Measurements from ENCODE around the gene FANCC. TPM values are rescaled to one million over a fixed set of nuclear protein-coding genes. Genes with fewer than 3 reads are reported as not detected.
"Not testable (repeated sequence)": the region's sequence is repeated elsewhere in the genome, so short reads cannot be mapped to it uniquely, and the experiment has no call there.

Gene FANCC
- total RNA-seq, 2 donors from 2014 or later = 15.8 to 18.1 TPM

DNA sequence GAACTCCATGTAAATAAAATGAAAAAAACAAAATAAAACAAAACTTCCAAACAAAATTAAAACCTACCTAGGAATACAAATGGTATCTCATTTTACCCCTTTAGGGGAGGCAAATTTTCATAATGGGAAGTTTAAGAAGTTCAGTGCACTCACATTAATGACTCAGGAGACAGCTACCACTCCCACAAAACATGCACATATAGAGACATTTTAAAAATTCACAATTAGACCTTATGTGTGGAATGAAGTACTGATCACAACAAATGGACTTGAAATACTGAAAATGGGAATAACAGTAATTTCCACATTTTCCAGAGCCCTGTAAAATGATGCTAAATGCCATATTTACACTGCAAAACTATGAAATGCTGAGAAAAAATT, 91.8 kb downstream of the FANCC start:
- ATAC-seq (no peak), DNase-seq (ENCODE audit: low spot score in 2 of 2) (no peak)
- H3K9me3 Mint-ChIP-seq = no peaks in the 10 kb centered on the region
- H3K36me3 Mint-ChIP-seq = peaks cover 6 to 12% of the 10 kb centered on the region in 2 donors
- no peak overlapping the region for H3K27ac Mint-ChIP-seq

GRCh38 chr9:95225076-95225725, 92.3 kb downstream of the FANCC start:
- H3K36me3 Mint-ChIP-seq = peaks cover under 1 to 7% of the 10 kb centered on the region in 2 donors
- no peak for DNase-seq (ENCODE audit: low spot score in 2 of 2)
- H3K9me3 Mint-ChIP-seq = no peaks in the 10 kb centered on the region
- H3K27ac Mint-ChIP-seq = no peak overlapping the region
- no peak for ATAC-seq

DNA sequence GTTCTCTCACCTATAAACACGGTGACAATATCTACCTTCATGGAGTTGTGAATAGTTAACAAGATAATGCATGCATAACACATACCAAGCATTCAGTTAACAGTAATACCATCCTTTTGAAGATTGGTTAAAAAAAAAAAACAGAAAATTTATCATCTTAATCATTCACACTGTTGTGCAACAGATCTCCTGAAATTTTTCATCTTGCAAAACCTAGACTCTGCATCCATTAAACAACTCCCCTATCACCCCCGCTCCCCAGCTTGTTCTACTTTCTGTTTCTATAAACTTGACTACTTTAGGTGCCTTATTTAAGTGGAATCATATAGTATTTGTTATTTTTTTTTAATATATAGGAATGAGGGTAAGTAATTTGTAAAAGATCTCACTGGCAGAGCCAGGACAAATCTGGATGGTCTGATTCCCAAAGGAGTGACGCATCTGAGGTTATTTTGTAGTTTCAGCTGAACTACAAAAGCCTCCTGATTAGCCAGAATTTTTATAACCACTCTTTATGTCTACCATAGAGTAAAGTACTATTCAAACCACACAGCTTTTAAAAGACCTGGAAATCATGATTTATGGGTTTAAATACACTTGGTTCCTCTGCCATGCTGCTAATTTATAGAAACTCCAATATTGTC, 93.0 kb downstream of the FANCC start:
- DNase-seq (ENCODE audit: low spot score in 2 of 2) = no peak
- no peak overlapping the region for H3K27ac Mint-ChIP-seq
- no peak for ATAC-seq
- H3K9me3 Mint-ChIP-seq = no peaks in the 10 kb centered on the region
- H3K36me3 Mint-ChIP-seq = peaks cover 0 to 5% of the 10 kb centered on the region in 2 donors

GRCh38 chr9:95220352-95220751, 97.2 kb downstream of the FANCC start:
- H3K9me3 Mint-ChIP-seq; ATAC-seq; H3K27ac Mint-ChIP-seq; DNase-seq (ENCODE audit: low spot score in 2 of 2); H3K36me3 Mint-ChIP-seq: not testable (repeated sequence)

DNA sequence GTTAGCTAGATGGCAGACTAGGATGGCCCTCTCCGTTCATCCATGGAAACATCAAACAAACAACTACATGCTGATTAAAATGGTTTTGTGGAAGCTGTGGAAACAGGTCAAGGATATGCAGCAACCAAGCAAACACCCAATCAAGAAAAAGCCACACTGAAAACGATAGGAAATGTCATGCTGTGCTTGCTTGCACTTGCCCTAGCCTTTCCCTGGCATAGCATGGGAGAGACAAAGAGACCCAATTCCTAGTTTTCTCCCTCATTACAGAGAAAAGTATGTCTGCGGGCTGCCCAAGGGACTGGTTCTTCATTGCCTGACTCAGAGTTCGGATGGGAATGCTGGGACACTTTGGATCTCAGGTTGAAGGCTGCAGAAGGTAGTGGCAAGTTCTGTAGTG, 98.7 kb downstream of the FANCC start:
- no peaks in the 10 kb centered on the region for H3K9me3 Mint-ChIP-seq
- DNase-seq (ENCODE audit: low spot score in 2 of 2) (no peak), ATAC-seq (no peak)
- no peaks in the 10 kb centered on the region for H3K36me3 Mint-ChIP-seq
- H3K27ac Mint-ChIP-seq = no peak overlapping the region

- H3K36me3 Mint-ChIP-seq = no peaks in the 10 kb centered on the region
- DNase-seq (ENCODE audit: low spot score in 2 of 2) = no peak
Observed at GRCh38 chr9:95217936-95218335, 99.6 kb downstream of the FANCC start.

DNA sequence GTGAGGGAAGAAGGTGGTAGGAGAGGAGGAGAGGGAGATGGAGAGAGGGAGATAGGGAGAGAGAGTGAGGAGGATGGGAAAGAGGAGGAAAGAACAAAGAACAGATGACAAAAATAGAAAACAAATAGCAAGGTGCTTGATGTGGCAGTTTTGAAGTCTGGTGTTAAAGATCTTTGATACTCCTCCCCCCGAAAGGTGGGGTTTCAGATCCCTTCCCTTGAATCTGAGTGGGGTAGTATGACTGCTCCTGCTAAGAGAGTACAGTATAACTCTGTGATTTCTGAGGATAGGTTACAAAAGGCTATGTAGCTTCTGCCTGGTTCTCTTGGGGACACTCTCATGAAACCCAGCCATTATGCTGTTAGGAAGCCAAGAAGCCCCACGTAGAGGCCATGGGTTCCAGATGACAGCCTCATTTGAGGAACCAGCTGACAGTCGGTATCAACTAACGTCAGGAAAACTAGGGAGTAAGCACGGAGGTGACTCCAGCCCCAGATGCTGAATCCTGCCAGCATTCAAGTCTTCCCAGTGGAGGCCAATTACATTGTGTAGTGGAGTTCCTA, 102.1 kb downstream of the FANCC start:
- no peak for ATAC-seq
- Mint-ChIP-seq H3K9me3 (no peaks in the 10 kb centered on the region), H3K27ac (no peak overlapping the region), H3K36me3 (no peaks in the 10 kb centered on the region)
- DNase-seq (ENCODE audit: low spot score in 2 of 2) = no peak

More at GRCh38 chr9:95217936-95218335, 99.6 kb downstream of the FANCC start:
- Mint-ChIP-seq H3K9me3 (no peaks in the 10 kb centered on the region), H3K27ac (no peak overlapping the region)
- no peak for ATAC-seq

DNA sequence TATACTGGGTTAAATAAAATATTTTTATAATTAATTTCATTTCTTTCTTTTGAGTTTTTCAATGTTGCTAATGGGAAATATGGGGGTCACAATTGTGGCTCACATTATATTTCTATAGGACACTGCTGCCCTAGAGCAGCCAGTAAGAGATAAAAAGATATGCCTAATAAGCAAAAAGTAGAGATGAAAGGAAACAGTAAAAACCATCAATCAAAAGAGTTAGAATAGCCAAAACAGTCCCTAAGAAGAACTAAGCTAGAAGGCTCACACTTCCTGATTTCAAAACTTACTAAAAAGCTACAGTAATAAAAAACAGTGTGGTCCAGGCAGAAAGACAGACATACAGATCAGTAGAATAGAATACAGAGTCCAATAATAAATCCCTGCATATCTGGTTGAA, 104.4 kb downstream of the FANCC start:
- Mint-ChIP-seq H3K9me3 (no peaks in the 10 kb centered on the region), H3K27ac (no peak overlapping the region), H3K36me3 (no peaks in the 10 kb centered on the region)
- DNase-seq (ENCODE audit: low spot score in 2 of 2) (no peak), ATAC-seq (no peak)

DNA sequence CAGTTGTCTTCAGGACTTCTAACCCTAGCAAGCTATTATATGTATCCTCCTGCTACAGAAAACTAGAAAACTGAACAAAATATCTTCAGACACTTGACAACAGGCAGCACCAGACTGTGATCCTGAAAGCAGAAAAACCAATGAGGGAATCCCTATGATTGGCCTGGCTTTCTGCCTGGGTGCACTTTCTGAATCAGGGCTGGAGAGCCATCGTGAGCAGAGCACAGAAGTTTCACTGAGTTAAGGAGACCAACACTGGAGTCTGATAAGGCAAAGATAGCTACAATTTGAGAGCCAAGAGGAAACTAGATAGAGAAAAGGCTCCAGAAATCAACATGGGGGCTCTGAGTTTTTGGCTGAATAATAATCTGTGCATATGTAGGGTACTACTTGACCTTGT, 106.5 kb downstream of the FANCC start:
- Mint-ChIP-seq H3K36me3 (no peaks in the 10 kb centered on the region), H3K9me3 (no peaks in the 10 kb centered on the region), H3K27ac (no peak overlapping the region)
- DNase-seq (ENCODE audit: low spot score in 2 of 2) (no peak), ATAC-seq (no peak)

DNA sequence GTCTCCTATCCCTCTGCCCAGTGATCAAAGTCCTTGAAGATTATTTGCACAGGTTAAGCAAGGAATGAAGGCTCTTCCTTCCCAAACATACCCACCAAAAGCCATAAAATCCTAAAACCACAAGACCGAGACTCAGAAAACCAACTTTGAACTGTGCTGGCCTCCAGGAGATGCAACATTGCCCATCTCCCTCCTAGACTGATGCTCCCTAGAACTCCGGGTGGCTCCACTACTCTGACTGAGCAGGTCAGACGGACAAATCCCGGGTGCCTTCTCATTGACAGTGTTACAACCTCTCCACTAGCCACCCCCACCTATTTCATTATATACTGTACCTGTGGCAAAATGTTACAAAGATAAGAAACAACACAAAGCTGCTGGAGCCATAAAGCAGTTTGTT, 110.1 kb downstream of the FANCC start:
- H3K36me3 Mint-ChIP-seq = no peaks in the 10 kb centered on the region
- no peak for ATAC-seq
- no peak for DNase-seq (ENCODE audit: low spot score in 2 of 2)
- H3K9me3 Mint-ChIP-seq = no peaks in the 10 kb centered on the region
- H3K27ac Mint-ChIP-seq = no peak overlapping the region

GRCh38 chr9:95206143-95206542, 111.4 kb downstream of the FANCC start:
- no peak overlapping the region for H3K27ac Mint-ChIP-seq
- H3K9me3 Mint-ChIP-seq = no peaks in the 10 kb centered on the region
- no peak for ATAC-seq
- no peaks in the 10 kb centered on the region for H3K36me3 Mint-ChIP-seq
- no peak for DNase-seq (ENCODE audit: low spot score in 2 of 2)

DNA sequence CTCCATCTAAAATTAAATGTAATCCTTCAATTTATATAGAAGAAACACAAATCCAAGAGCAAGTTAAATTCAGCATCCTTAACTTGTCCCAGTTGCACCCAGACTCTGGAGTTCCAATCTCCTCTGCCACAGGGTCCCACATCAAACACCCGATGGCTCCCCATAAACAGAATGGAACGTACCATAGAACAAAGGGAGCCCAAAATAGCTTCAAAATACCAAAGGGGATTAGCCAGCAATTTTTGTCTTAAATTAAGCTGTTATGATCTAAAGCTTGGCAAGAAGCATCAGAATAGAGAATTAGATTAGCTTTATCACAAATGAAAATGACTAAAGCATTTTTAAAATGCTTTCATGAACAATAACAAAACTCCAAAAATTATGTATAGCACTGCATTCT, 112.8 kb downstream of the FANCC start:
- DNase-seq (ENCODE audit: low spot score in 2 of 2) (no peak), ATAC-seq (no peak)
- no peak overlapping the region for H3K27ac Mint-ChIP-seq
- H3K36me3 Mint-ChIP-seq = no peaks in the 10 kb centered on the region
- no peaks in the 10 kb centered on the region for H3K9me3 Mint-ChIP-seq

DNA sequence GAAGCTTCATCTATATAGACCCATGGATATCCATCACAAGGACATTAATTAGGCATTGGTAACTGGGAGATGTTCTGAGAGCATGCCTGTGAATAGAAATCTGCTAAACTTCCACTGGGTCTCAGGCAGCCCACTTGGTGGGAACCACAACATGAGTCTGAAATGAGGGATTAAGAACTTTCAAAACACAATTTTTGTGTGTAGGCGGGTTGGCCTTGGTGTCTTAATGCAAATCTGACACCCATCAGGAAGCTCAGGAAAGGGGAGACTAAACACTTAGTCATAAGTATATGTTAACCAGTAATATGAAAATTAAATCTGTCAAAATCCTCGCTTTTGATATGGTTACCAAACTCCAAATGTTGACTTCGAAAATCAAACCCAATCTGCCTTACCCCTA, 113.2 kb downstream of the FANCC start:
- H3K36me3 Mint-ChIP-seq = no peaks in the 10 kb centered on the region
- no peaks in the 10 kb centered on the region for H3K9me3 Mint-ChIP-seq
- DNase-seq (ENCODE audit: low spot score in 2 of 2) = no peak
- H3K27ac Mint-ChIP-seq = no peak overlapping the region
- no peak for ATAC-seq

- DNase-seq (ENCODE audit: low spot score in 2 of 2); ATAC-seq; H3K9me3 Mint-ChIP-seq; H3K27ac Mint-ChIP-seq; H3K36me3 Mint-ChIP-seq: not testable (repeated sequence)
Observed at GRCh38 chr9:95203019-95203418, 114.5 kb downstream of the FANCC start.

DNA sequence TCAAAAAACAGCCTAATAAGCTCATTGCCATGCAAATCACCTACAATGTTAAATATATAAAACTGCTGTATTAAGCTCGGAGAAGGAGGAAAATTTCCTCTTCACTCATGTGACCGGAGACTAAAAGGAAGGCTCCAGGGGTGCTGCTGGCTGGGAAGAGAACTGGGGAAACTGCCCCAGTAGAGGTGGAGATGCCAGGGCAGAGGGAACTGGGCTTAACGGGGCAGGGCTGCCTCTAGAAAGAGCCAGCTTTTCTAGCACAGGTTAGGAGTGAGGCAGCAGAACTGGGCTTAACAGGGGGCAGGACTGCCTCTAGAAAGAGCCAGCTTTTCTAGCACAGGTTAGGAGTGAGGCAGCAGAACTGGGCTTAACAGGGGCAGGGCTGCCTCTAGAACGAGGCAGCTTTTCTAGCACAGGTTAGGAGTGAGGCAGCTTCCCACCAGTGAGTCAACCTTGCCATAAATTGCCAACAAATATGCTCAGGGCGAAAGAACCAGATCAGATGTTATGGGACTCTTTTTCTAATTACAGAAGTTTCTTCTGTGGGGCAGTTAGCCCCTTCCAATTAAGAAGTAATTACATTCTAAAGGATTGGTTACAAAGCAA, 115.3 kb downstream of the FANCC start:
- Mint-ChIP-seq H3K9me3 (no peaks in the 10 kb centered on the region), H3K27ac (no peak overlapping the region), H3K36me3 (no peaks in the 10 kb centered on the region)
- DNase-seq (ENCODE audit: low spot score in 2 of 2) = no peak
- no peak for ATAC-seq

- DNase-seq (ENCODE audit: low spot score in 2 of 2) (no peak), ATAC-seq (no peak)
- H3K9me3 Mint-ChIP-seq = no peaks in the 10 kb centered on the region
- H3K27ac Mint-ChIP-seq = no peak overlapping the region
- H3K36me3 Mint-ChIP-seq = no peaks in the 10 kb centered on the region
Observed at GRCh38 chr9:95201206-95201605, 116.3 kb downstream of the FANCC start.

DNA sequence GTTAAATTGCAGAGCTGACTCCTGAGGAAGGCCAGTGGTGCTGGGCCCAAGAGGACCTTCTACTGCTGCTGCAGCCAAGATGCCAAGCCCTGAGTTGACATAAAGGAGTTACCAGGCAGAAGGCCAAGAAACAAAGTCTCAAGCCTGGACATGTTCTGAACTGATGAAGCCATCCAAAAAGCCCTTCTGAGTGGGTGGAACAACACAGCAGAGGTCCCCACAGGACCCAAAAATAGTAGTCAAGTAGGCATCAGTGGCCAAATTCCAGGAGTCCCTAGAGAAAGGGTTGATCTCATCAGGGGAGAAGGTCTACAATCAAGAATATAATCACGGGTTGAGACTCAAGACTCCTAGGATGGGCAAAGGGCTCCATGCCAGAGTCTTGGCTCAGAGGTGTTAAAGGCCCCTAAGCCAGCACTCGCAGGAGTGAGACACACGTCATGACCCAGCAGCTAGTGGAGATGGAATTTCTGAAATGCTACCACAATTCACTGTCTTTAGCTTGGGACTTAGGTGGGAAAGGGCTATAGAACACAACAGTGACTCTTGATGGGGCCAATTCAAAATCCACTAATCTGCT, 119.7 kb downstream of the FANCC start:
- DNase-seq (ENCODE audit: low spot score in 2 of 2) (no peak), ATAC-seq (no peak)
- Mint-ChIP-seq H3K27ac (no peak overlapping the region), H3K36me3 (no peaks in the 10 kb centered on the region), H3K9me3 (peaks cover 0 to 9% of the 10 kb centered on the region in 2 donors)

Measured in activated naive CD4-positive, alpha-beta T cell treated with anti-CD3 and anti-CD28 coated beads, Interleukin-2, amount 50 U/mL, for 72 hours (primary cell).